Measurements from ENCODE around the gene MAP3K2.

MAP3K2 gene, protein sequence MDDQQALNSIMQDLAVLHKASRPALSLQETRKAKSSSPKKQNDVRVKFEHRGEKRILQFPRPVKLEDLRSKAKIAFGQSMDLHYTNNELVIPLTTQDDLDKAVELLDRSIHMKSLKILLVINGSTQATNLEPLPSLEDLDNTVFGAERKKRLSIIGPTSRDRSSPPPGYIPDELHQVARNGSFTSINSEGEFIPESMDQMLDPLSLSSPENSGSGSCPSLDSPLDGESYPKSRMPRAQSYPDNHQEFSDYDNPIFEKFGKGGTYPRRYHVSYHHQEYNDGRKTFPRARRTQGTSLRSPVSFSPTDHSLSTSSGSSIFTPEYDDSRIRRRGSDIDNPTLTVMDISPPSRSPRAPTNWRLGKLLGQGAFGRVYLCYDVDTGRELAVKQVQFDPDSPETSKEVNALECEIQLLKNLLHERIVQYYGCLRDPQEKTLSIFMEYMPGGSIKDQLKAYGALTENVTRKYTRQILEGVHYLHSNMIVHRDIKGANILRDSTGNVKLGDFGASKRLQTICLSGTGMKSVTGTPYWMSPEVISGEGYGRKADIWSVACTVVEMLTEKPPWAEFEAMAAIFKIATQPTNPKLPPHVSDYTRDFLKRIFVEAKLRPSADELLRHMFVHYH

GRCh38 chr2:127387655-127388422, at the start of gene MAP3K2:
TSS of gene MAP3K2 (minus strand) at chr2:127387975. CDS start at chr2:127343129, 44,846 bp downstream.
- Mint-ChIP-seq H3K9me3 (no peaks in the 10 kb centered on the region), H3K36me3 (peaks cover 7% of the 10 kb centered on the region), H3K4me3 (peak within 1 kb of the TSS; percentile 90), H3K4me1 (peaks cover 55% of the 10 kb centered on the region), H3K27ac (peak within 1 kb of the TSS; percentile 99), H3K27me3 (no peaks in the 10 kb centered on the region)
- DNase-seq (ENCODE audit: low spot score in 2 of 2) (peak; percentile 92 to 96), ATAC-seq (ENCODE audit: low read depth) (peak; percentile 69)

GRCh38 chr2:127437056-127437455, 49.3 kb upstream of the MAP3K2 start:
- Mint-ChIP-seq H3K9me3 (peaks cover 4% of the 10 kb centered on the region), H3K36me3 (peaks cover 4% of the 10 kb centered on the region), H3K4me1 (no peaks in the 10 kb centered on the region), H3K4me3 (no peak overlapping the region), H3K27ac (no peak overlapping the region), H3K27me3 (no peaks in the 10 kb centered on the region)
- DNase-seq (ENCODE audit: low spot score in 2 of 2) (no peak), ATAC-seq (ENCODE audit: low read depth) (no peak)

- ATAC-seq (ENCODE audit: low read depth) (no peak), DNase-seq (ENCODE audit: low spot score in 2 of 2) (no peak)
- no peaks in the 10 kb centered on the region for H3K4me1 Mint-ChIP-seq
- H3K27ac Mint-ChIP-seq, result no peak overlapping the region
- no peaks in the 10 kb centered on the region for H3K9me3 Mint-ChIP-seq
- no peaks in the 10 kb centered on the region for H3K36me3 Mint-ChIP-seq
- H3K4me3 Mint-ChIP-seq, result no peak overlapping the region
- no peaks in the 10 kb centered on the region for H3K27me3 Mint-ChIP-seq
Measured at GRCh38 chr2:127434515-127434914, 46.7 kb upstream of the MAP3K2 start.

DNA sequence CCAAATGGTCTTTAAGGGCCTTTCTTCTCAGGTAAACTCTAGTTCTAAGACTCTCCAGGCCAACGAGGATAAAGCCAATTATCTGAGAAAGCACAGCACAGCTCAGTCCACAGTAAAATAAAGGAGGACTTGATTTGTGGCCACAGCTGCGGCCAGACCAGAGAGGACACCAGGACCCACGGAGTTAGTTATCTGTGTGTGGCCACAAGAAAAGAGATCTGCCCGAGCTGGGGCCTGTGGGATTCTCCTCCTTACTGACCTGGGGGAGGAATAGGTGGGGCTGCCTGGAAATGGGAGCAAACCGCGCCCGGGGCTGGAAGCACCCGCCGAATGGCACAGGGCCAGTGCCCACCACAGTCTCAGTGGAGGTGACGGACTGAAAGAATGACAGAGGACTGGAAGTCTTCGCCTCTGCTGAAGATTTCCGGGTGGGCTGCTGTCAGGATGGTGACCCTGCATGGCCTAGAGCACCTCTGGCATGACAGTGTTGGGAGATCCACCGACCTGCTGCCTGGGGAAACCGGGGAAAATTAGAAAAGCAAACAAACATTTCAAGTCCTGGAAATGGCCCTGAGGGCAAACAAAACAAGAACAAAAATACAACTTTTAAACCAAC, 43.7 kb upstream of the MAP3K2 start:
- no peaks in the 10 kb centered on the region for H3K4me1 Mint-ChIP-seq
- ATAC-seq (ENCODE audit: low read depth) (no peak), DNase-seq (ENCODE audit: low spot score in 2 of 2) (no peak)
- H3K9me3 Mint-ChIP-seq, result no peaks in the 10 kb centered on the region
- no peak overlapping the region for H3K4me3 Mint-ChIP-seq
- H3K36me3 Mint-ChIP-seq, result no peaks in the 10 kb centered on the region
- no peaks in the 10 kb centered on the region for H3K27me3 Mint-ChIP-seq
- no peak overlapping the region for H3K27ac Mint-ChIP-seq

GRCh38 chr2:127429844-127430425, 42.2 kb upstream of the MAP3K2 start:
- Mint-ChIP-seq H3K27ac (no peak overlapping the region), H3K27me3 (no peaks in the 10 kb centered on the region), H3K4me3 (no peak overlapping the region), H3K36me3 (no peaks in the 10 kb centered on the region), H3K4me1 (no peaks in the 10 kb centered on the region), H3K9me3 (no peaks in the 10 kb centered on the region)
- ATAC-seq (ENCODE audit: low read depth) (no peak), DNase-seq (ENCODE audit: low spot score in 2 of 2) (no peak)

DNA sequence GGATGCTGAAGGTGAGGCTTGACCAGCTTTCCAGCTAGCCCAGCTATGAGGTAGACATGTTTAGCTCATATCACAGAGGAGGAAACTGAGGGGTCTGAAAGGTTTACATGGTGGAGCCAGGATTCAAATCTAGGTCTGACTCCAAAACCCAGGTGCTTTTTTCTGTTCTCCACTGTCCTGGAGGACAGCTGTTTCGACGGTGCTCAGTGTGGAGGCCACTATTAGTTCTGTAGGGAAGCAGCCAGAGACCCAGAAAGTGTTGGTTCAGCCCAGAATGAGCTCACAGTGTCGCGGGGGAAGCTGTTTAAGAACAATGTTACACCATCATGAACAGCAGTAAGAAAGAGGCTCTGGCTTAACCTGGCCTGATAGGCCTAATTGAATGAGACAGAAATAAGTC, 41.5 kb upstream of the MAP3K2 start:
- DNase-seq (ENCODE audit: low spot score in 2 of 2) (no peak), ATAC-seq (ENCODE audit: low read depth) (no peak)
- H3K4me1 Mint-ChIP-seq, result no peaks in the 10 kb centered on the region
- H3K27ac Mint-ChIP-seq, result no peak overlapping the region
- no peaks in the 10 kb centered on the region for H3K9me3 Mint-ChIP-seq
- H3K36me3 Mint-ChIP-seq, result no peaks in the 10 kb centered on the region
- no peak overlapping the region for H3K4me3 Mint-ChIP-seq
- H3K27me3 Mint-ChIP-seq, result no peaks in the 10 kb centered on the region

DNA sequence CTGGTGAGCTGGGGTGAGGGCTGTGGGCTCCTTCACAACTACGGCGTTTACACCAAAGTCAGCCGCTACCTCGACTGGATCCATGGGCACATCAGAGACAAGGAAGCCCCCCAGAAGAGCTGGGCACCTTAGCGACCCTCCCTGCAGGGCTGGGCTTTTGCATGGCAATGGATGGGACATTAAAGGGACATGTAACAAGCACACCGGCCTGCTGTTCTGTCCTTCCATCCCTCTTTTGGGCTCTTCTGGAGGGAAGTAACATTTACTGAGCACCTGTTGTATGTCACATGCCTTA, 41.0 kb upstream of the MAP3K2 start:
- H3K9me3 Mint-ChIP-seq, result no peaks in the 10 kb centered on the region
- H3K4me3 Mint-ChIP-seq, result no peak overlapping the region
- no peaks in the 10 kb centered on the region for H3K27me3 Mint-ChIP-seq
- peaks cover 3% of the 10 kb centered on the region for H3K4me1 Mint-ChIP-seq
- H3K36me3 Mint-ChIP-seq, result no peaks in the 10 kb centered on the region
- H3K27ac Mint-ChIP-seq, result no peak overlapping the region
- DNase-seq (ENCODE audit: low spot score in 2 of 2) (no peak), ATAC-seq (ENCODE audit: low read depth) (no peak)

DNA sequence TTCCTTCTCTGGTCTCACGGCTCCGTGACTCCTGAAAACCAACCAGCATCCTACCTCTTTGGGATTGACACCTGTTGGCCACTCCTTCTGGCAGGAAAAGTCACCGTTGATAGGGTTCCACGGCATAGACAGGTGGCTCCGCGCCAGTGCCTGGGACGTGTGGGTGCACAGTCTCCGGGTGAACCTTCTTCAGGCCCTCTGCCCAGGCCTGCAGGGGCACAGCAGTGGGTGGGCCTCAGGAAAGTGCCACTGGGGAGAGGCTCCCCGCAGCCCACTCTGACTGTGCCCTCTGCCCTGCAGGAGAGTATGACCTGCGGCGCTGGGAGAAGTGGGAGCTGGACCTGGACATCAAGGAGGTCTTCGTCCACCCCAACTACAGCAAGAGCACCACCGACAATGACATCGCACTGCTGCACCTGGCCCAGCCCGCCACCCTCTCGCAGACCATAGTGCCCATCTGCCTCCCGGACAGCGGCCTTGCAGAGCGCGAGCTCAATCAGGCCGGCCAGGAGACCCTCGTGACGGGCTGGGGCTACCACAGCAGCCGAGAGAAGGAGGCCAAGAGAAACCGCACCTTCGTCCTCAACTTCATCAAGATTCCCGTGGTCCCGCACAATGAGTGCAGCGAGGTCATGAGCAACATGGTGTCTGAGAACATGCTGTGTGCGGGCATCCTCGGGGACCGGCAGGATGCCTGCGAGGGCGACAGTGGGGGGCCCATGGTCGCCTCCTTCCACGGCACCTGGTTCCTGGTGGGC, 40.5 kb upstream of the MAP3K2 start:
- no peak overlapping the region for H3K27ac Mint-ChIP-seq
- ATAC-seq (ENCODE audit: low read depth) (no peak), DNase-seq (ENCODE audit: low spot score in 2 of 2) (no peak)
- no peak overlapping the region for H3K4me3 Mint-ChIP-seq
- H3K36me3 Mint-ChIP-seq, result no peaks in the 10 kb centered on the region
- peaks cover 6% of the 10 kb centered on the region for H3K4me1 Mint-ChIP-seq
- H3K27me3 Mint-ChIP-seq, result no peaks in the 10 kb centered on the region
- H3K9me3 Mint-ChIP-seq, result no peaks in the 10 kb centered on the region

GRCh38 chr2:127427376-127428056, 39.7 kb upstream of the MAP3K2 start:
- Mint-ChIP-seq H3K36me3 (no peaks in the 10 kb centered on the region), H3K27ac (no peak overlapping the region)
- no peak for ATAC-seq (ENCODE audit: low read depth)

GRCh38 chr2:127426501-127427354, 39.0 kb upstream of the MAP3K2 start:
- H3K27ac Mint-ChIP-seq, result no peak overlapping the region
- H3K27me3 Mint-ChIP-seq, result peaks cover 2% of the 10 kb centered on the region
- H3K9me3 Mint-ChIP-seq, result no peaks in the 10 kb centered on the region
- no peaks in the 10 kb centered on the region for H3K36me3 Mint-ChIP-seq
- H3K4me3 Mint-ChIP-seq, result no peak overlapping the region
- DNase-seq (ENCODE audit: low spot score in 2 of 2) (no peak), ATAC-seq (ENCODE audit: low read depth) (no peak)
- peaks cover 12% of the 10 kb centered on the region for H3K4me1 Mint-ChIP-seq

More at GRCh38 chr2:127427376-127428056, 39.7 kb upstream of the MAP3K2 start:
- DNase-seq (ENCODE audit: low spot score in 2 of 2), result no peak
- H3K9me3 Mint-ChIP-seq, result no peaks in the 10 kb centered on the region
- no peaks in the 10 kb centered on the region for H3K27me3 Mint-ChIP-seq
- H3K4me1 Mint-ChIP-seq, result peaks cover 6% of the 10 kb centered on the region
- H3K4me3 Mint-ChIP-seq, result no peak overlapping the region

GRCh38 chr2:127425540-127426490, 38.0 kb upstream of the MAP3K2 start:
- no peak overlapping the region for H3K4me3 Mint-ChIP-seq
- no peaks in the 10 kb centered on the region for H3K36me3 Mint-ChIP-seq
- no peak for DNase-seq (ENCODE audit: low spot score in 2 of 2)
- H3K27me3 Mint-ChIP-seq, result peaks cover 2% of the 10 kb centered on the region
- H3K9me3 Mint-ChIP-seq, result no peaks in the 10 kb centered on the region
- ATAC-seq (ENCODE audit: low read depth), result no peak
- peaks cover 12% of the 10 kb centered on the region for H3K4me1 Mint-ChIP-seq
- H3K27ac Mint-ChIP-seq, result no peak overlapping the region
